Heart left ventricle (tissue), 13 donors: Measurements from ENCODE around the gene CCDC50.

Experiments used
- CTCF ChIP-seq, 12 donors: fragments of 200-600 bp; sonication (generic) in 4 of 12; IDR thresholded peaks; one replicate each; pipeline versions ENCODE4 v1.5.0 to v1.8.0; 2018 to 2022; ENCODE audit warnings: antibody characterized with exemption in 12 of 12, mild to moderate bottlenecking in 5 of 12
- POLR2A ChIP-seq, 2 donors: fragments of 450-650 bp; IDR thresholded peaks; one replicate each; pipeline ENCODE4 v1.6.1; 2017; ENCODE audit warnings: antibody characterized with exemption in 2 of 2, mild to moderate bottlenecking in 2 of 2, moderate library complexity in 2 of 2
- donor health status: ischemic (EF 13 %, LVEDD 7.1; RV severe dilation, severe dysfunction).
- donor health status: DM: no; HTN: yes; CAD: no.
- donor health status: DM: no; HTN: no; CAD: no.
- donor health status: ischemic (EF 25% LVEDD 6.9; RV normal size, moderate dysfunction).
- donor health status: ischemic (EF 25% LVEDD 5.7; RV mildly dilated, moderate dysfunction).
- donor health status: ischemic (EF 35%, LVEDD 5.7; RV mildly dilated, moderate dysfunction).
- donor health status: nonischemic (EF 11% LVEDD 7.7; RV severe dilation, severe dysfunction).
- donor health status: DM: yes; HTN: yes; CAD: no.
- donor health status: PGD.
- donor health status: ischemic (EF 29% LVEDD 5.4; RV normal size, mild dysfunction).
- donor health status: nonischemic (EF 23%, LVEDD 6.1; RV moderate dilation, normal function).

- no peak for TF ChIP-seq CTCF (IDR thresholded peaks at IDR 0.05)
- TF ChIP-seq POLR2A (IDR thresholded peaks at IDR 0.05) = no peak
Measured at GRCh38 chr3:191381303-191381702, 52.1 kb downstream of the CCDC50 start.
